Choroid plexus epithelial cell (primary cell): ENCODE measurements around the gene CDK6.

Source experiments
- DNase-seq: peaks from one replicate; pipeline ENCODE4 v3.0.0-alpha.2; 2010; ENCODE audit warnings: low read depth
- H3K4me3 ChIP-seq: 2 replicates; pipeline ENCODE4 v1.5.1; 2011; ENCODE audit warnings: low read depth, mild to moderate bottlenecking, control low read depth, low read length, moderate library complexity
- CTCF ChIP-seq: conservative IDR thresholded peaks from 2 replicates; pipeline ENCODE4 v1.5.1; 2011; ENCODE audit warnings: low read depth, mild to moderate bottlenecking, control low read depth, inconsistent platforms, low read length, moderate library complexity

Gene CDK6

GRCh38 chr7:92839901-92840300 is 3.5 kb upstream of the CDK6 start:
- no peak for DNase-seq
- no peak for TF ChIP-seq CTCF
- H3K4me3 ChIP-seq = no peak overlapping the region

- TF ChIP-seq CTCF = no peak
- H3K4me3 ChIP-seq = no peak overlapping the region
Measured at GRCh38 chr7:92838934-92839333, 2.6 kb upstream of the CDK6 start.

GRCh38 chr7:92837000-92837749 is 802 bp upstream of the CDK6 start:
- TF ChIP-seq CTCF = peak; percentile 1
- peak overlapping the region; percentile 85 for H3K4me3 ChIP-seq
- DNase-seq = peak; percentile 62

More at GRCh38 chr7:92838934-92839333, 2.6 kb upstream of the CDK6 start:
- no peak for DNase-seq

- peak; percentile 50 for DNase-seq
- TF ChIP-seq CTCF = no peak
Measured at GRCh38 chr7:92835851-92836488, 403 bp downstream of the CDK6 start.

GRCh38 chr7:92835261-92835850 is 1.0 kb downstream of the CDK6 start:
- peak; percentile 87 for DNase-seq
- peak overlapping the region; percentile 85 for H3K4me3 ChIP-seq
- no peak for TF ChIP-seq CTCF

More at GRCh38 chr7:92835851-92836488, 403 bp downstream of the CDK6 start:
- H3K4me3 ChIP-seq = peak overlapping the region; percentile 85

GRCh38 chr7:92834507-92835260 is 1.7 kb downstream of the CDK6 start:
- no peak for DNase-seq
- H3K4me3 ChIP-seq = peak overlapping the region; percentile 85
- TF ChIP-seq CTCF = no peak
